CD4-positive, alpha-beta T cell treated with Interleukin-4 for 1 hour (primary cell): ENCODE results near the gene PCDHB4.
"Not testable (repeated sequence)": the region's sequence is repeated elsewhere in the genome, so short reads cannot be mapped to it uniquely, and the experiment has no call there.

Experiments used
- DNase-seq, 2 donors: peaks; one replicate each; pipeline ENCODE4 v3.0.0-alpha.2; 2020 to 2022

Gene PCDHB4

GRCh38 chr5:141121563-141121962, at the start of gene PCDHB4:
Gene PCDHB4 (plus strand): TSS chr5:141121818. CDS start chr5:141121999, 181 bp downstream.
- no peak for DNase-seq

- no peak for DNase-seq
Observed at GRCh38 chr5:141077826-141078225, 43.8 kb upstream of the PCDHB4 start.

- no peak for DNase-seq
Observed at GRCh38 chr5:141082228-141082627, 39.4 kb upstream of the PCDHB4 start.

GRCh38 chr5:141084487-141084989, 37.1 kb upstream of the PCDHB4 start:
- DNase-seq, result peak; percentile 26 to 49

GRCh38 chr5:141094481-141095262, 26.9 kb upstream of the PCDHB4 start, which contains the start of gene PCDHB2:
Gene PCDHB2 (plus strand): TSS chr5:141094615. CDS start chr5:141094791, 176 bp downstream.
- no peak for DNase-seq

GRCh38 chr5:141095263-141095641, 26.4 kb upstream of the PCDHB4 start:
- no peak for DNase-seq

GRCh38 chr5:141096181-141096580, 25.4 kb upstream of the PCDHB4 start:
- DNase-seq, result not testable (repeated sequence)

- DNase-seq, result not testable (repeated sequence)
Observed at GRCh38 chr5:141096586-141096985, 25.0 kb upstream of the PCDHB4 start.

- peak in 1 of 2 donors; percentile 9 for DNase-seq
Observed at GRCh38 chr5:141100243-141100805, 21.3 kb upstream of the PCDHB4 start, which contains the start of gene PCDHB3. Gene PCDHB3 (plus strand): TSS chr5:141100473. CDS start chr5:141100650, 177 bp downstream.

- no peak for DNase-seq
Observed at GRCh38 chr5:141101059-141101458, 20.6 kb upstream of the PCDHB4 start.

GRCh38 chr5:141102070-141102469, 19.5 kb upstream of the PCDHB4 start:
- not testable (repeated sequence) for DNase-seq

- DNase-seq, result not testable (repeated sequence)
Observed at GRCh38 chr5:141102471-141102870, 19.1 kb upstream of the PCDHB4 start.

- no peak for DNase-seq
Observed at GRCh38 chr5:141105350-141105749, 16.3 kb upstream of the PCDHB4 start.

- no peak for DNase-seq
Observed at GRCh38 chr5:141119250-141119649, 2.4 kb upstream of the PCDHB4 start.

- no peak for DNase-seq
Observed at GRCh38 chr5:141121985-141122384, 367 bp downstream of the PCDHB4 start.

GRCh38 chr5:141123396-141124135, 1.9 kb downstream of the PCDHB4 start:
- DNase-seq, result not testable (repeated sequence)

- DNase-seq, result no peak
Observed at GRCh38 chr5:141127305-141127704, 5.7 kb downstream of the PCDHB4 start.

GRCh38 chr5:141135030-141135717, 13.6 kb downstream of the PCDHB4 start, which contains the start of gene PCDHB5:
Gene PCDHB5 (plus strand): TSS chr5:141135206. CDS start chr5:141135435, 229 bp downstream.
- no peak for DNase-seq

- no peak for DNase-seq
Observed at GRCh38 chr5:141135718-141136266, 14.2 kb downstream of the PCDHB4 start.

- not testable (repeated sequence) for DNase-seq
Observed at GRCh38 chr5:141137346-141137745, 15.7 kb downstream of the PCDHB4 start.

- no peak for DNase-seq
Observed at GRCh38 chr5:141149812-141150211, 28.2 kb downstream of the PCDHB4 start, which contains the start of gene PCDHB6. Gene PCDHB6 (plus strand): TSS chr5:141150057. CDS start chr5:141150258, 201 bp downstream.
